ENCODE results near the gene FNTB.

Gene FNTB

DNA sequence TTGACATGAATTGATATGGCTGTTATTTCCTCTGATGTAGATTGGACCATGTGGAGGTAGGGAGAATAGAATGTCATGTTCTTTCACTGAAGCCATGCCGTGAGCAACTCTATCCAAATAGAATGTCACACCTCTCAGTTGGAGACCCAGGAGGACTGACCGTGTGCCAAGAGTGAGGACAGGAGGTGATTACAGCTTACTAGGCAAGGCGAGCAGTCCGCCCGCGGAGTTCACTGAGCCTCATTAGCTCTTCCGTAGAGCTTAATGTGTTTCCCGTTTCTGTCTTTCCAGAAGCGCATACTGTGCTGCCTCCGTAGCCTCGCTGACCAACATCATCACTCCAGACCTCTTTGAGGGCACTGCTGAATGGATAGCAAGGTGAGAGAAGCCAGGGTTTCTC is 45.6 kb downstream of the FNTB start:
- Histone ChIP-seq H3K18ac (ENCODE audit: low read length) (no peak overlapping the region), H2BK5ac (ENCODE audit: low read length) (no peak overlapping the region), H2BK120ac (ENCODE audit: low read depth, low read length) (no peak overlapping the region), H3K4me3 (ENCODE audit: low read length in 2 of 2) (no peak overlapping the region), H3K4me2 (ENCODE audit: insufficient read depth, low read length, poor library complexity, severe bottlenecking) (no peak overlapping the region), H3K23ac (ENCODE audit: low read depth, low read length, poor library complexity) (no peak overlapping the region), H4K91ac (ENCODE audit: low read depth, low read length, poor library complexity) (no peak overlapping the region), H2AK5ac (ENCODE audit: low read depth, low read length) (no peak overlapping the region), H3K4ac (ENCODE audit: low read length) (no peak overlapping the region), H3K27me3 (ENCODE audit: control insufficient read depth in 3 of 3, insufficient read depth in 3 of 3, low read depth in 1 of 3, low read length in 3 of 3) (no peaks in the 10 kb centered on the region), H3K79me1 (ENCODE audit: low read depth, low read length) (no peaks in the 10 kb centered on the region), H2AFZ (ENCODE audit: low read length) (no peak overlapping the region), H3K14ac (ENCODE audit: low read length) (no peak overlapping the region), H2BK15ac (ENCODE audit: low read length) (no peak overlapping the region), H3K4me1 (ENCODE audit: control insufficient read depth in 2 of 2, insufficient read depth in 1 of 2, low read depth in 1 of 2, low read length in 2 of 2) (no peaks in the 10 kb centered on the region), H3K27ac (replicated peaks; ENCODE audit: low read length) (no peak overlapping the region), H3K9me3 (replicated peaks in 1 of 2; ENCODE audit: control insufficient read depth in 2 of 2, insufficient read depth in 1 of 2, low read depth in 1 of 2, low read length in 2 of 2) (no peaks in the 10 kb centered on the region), H3K9ac (ENCODE audit: low read depth, low read length, poor library complexity) (no peak overlapping the region), H2BK12ac (ENCODE audit: low read length) (no peak overlapping the region), H4K8ac (ENCODE audit: low read depth, low read length) (no peak overlapping the region), H3K36me3 (replicated peaks in 1 of 2; ENCODE audit: control insufficient read depth in 2 of 2, insufficient read depth in 2 of 2, low read length in 2 of 2) (peaks cover 7 to 65% of the 10 kb centered on the region in 2 donors)
- no CpG with 5 or more reads among the region's 11 CpGs for WGBS, 2 donors (ENCODE audit: extremely low coverage in 2 of 2, insufficient read length in 2 of 2, insufficient replicate concordance in 1 of 2)
- DNase-seq (ENCODE audit: low spot score), result no peak

DNA sequence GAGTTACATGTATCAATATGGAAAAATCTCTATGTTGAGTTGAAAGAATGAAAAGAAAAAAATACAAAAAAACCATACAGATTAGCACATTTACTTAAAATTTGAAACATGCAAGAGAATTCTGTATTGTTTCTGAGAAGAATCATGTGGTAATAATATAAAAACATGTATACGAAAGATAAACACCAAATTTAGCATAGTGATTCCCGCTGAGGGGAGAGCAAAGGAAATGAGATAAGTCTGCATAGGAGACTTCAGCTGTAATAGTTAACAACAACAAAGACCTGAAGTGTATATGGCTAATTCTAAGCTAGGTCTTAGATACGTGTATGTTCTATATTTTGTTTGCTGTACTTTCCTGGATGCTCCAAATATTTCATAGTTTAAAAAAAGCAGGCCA is 46.5 kb downstream of the FNTB start:
- no peak for DNase-seq (ENCODE audit: low spot score)
- no peak overlapping the region for H3K14ac ChIP-seq (ENCODE audit: low read length)
- no peak overlapping the region for H2BK120ac ChIP-seq (ENCODE audit: low read depth, low read length)
- H3K4me3 ChIP-seq (ENCODE audit: low read length in 2 of 2), result no peak overlapping the region
- H2BK5ac ChIP-seq (ENCODE audit: low read length), result no peak overlapping the region
- H3K79me1 ChIP-seq (ENCODE audit: low read depth, low read length), result no peaks in the 10 kb centered on the region
- H3K23ac ChIP-seq (ENCODE audit: low read depth, low read length, poor library complexity), result no peak overlapping the region
- H3K9me3 ChIP-seq (replicated peaks in 1 of 2; ENCODE audit: control insufficient read depth in 2 of 2, insufficient read depth in 1 of 2, low read depth in 1 of 2, low read length in 2 of 2), result no peaks in the 10 kb centered on the region
- H3K27ac ChIP-seq (replicated peaks; ENCODE audit: low read length), result no peak overlapping the region
- H3K27me3 ChIP-seq (ENCODE audit: control insufficient read depth in 3 of 3, insufficient read depth in 3 of 3, low read depth in 1 of 3, low read length in 3 of 3), result no peaks in the 10 kb centered on the region
- H3K18ac ChIP-seq (ENCODE audit: low read length), result no peak overlapping the region
- H4K91ac ChIP-seq (ENCODE audit: low read depth, low read length, poor library complexity), result no peak overlapping the region
- H3K4ac ChIP-seq (ENCODE audit: low read length), result no peak overlapping the region
- no peaks in the 10 kb centered on the region for H3K4me1 ChIP-seq (ENCODE audit: control insufficient read depth in 2 of 2, insufficient read depth in 1 of 2, low read depth in 1 of 2, low read length in 2 of 2)
- no peak overlapping the region for H4K8ac ChIP-seq (ENCODE audit: low read depth, low read length)
- H2AFZ ChIP-seq (ENCODE audit: low read length), result no peak overlapping the region
- WGBS, 2 donors (ENCODE audit: extremely low coverage in 2 of 2, insufficient read length in 2 of 2, insufficient replicate concordance in 1 of 2), result no CpG with 5 or more reads among the region's 3 CpGs
- peaks cover 5 to 56% of the 10 kb centered on the region in 2 donors for H3K36me3 ChIP-seq (replicated peaks in 1 of 2; ENCODE audit: control insufficient read depth in 2 of 2, insufficient read depth in 2 of 2, low read length in 2 of 2)
- no peak overlapping the region for H2BK15ac ChIP-seq (ENCODE audit: low read length)
- H3K9ac ChIP-seq (ENCODE audit: low read depth, low read length, poor library complexity), result no peak overlapping the region
- no peak overlapping the region for H3K4me2 ChIP-seq (ENCODE audit: insufficient read depth, low read length, poor library complexity, severe bottlenecking)
- no peak overlapping the region for H2AK5ac ChIP-seq (ENCODE audit: low read depth, low read length)
- H2BK12ac ChIP-seq (ENCODE audit: low read length), result no peak overlapping the region

DNA sequence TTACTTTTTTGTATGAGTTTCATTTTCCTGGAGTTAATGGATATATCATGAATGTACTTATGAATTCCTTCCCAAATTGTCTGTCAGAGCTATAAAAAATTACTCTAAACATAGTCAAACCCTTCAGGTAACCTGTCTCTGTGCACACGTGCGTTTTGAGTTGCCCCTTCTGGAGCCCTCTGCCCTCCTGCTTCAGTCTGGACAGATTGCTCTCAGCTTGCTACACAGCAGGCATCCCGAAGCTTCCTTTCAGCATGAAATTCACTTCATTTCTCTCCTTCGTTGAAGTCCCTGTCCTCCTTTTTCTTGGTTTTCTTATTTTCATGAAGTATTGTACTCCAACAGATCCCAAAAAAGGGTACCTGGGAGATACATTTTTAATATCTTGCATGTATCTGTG is 47.3 kb downstream of the FNTB start:
- Histone ChIP-seq H3K4ac (ENCODE audit: low read length) (no peak overlapping the region), H3K9ac (ENCODE audit: low read depth, low read length, poor library complexity) (no peak overlapping the region), H4K91ac (ENCODE audit: low read depth, low read length, poor library complexity) (no peak overlapping the region), H2BK5ac (ENCODE audit: low read length) (no peak overlapping the region), H2BK15ac (ENCODE audit: low read length) (no peak overlapping the region), H3K79me1 (ENCODE audit: low read depth, low read length) (no peaks in the 10 kb centered on the region), H3K27me3 (ENCODE audit: control insufficient read depth in 3 of 3, insufficient read depth in 3 of 3, low read depth in 1 of 3, low read length in 3 of 3) (no peaks in the 10 kb centered on the region), H3K27ac (replicated peaks; ENCODE audit: low read length) (no peak overlapping the region), H3K4me2 (ENCODE audit: insufficient read depth, low read length, poor library complexity, severe bottlenecking) (no peak overlapping the region), H3K9me3 (replicated peaks in 1 of 2; ENCODE audit: control insufficient read depth in 2 of 2, insufficient read depth in 1 of 2, low read depth in 1 of 2, low read length in 2 of 2) (no peaks in the 10 kb centered on the region), H3K36me3 (replicated peaks in 1 of 2; ENCODE audit: control insufficient read depth in 2 of 2, insufficient read depth in 2 of 2, low read length in 2 of 2) (peaks cover 5 to 51% of the 10 kb centered on the region in 2 donors), H2BK12ac (ENCODE audit: low read length) (no peak overlapping the region), H3K14ac (ENCODE audit: low read length) (no peak overlapping the region), H3K23ac (ENCODE audit: low read depth, low read length, poor library complexity) (no peak overlapping the region), H3K18ac (ENCODE audit: low read length) (no peak overlapping the region), H3K4me1 (ENCODE audit: control insufficient read depth in 2 of 2, insufficient read depth in 1 of 2, low read depth in 1 of 2, low read length in 2 of 2) (no peaks in the 10 kb centered on the region), H2AFZ (ENCODE audit: low read length) (no peak overlapping the region), H2BK120ac (ENCODE audit: low read depth, low read length) (no peak overlapping the region), H4K8ac (ENCODE audit: low read depth, low read length) (no peak overlapping the region), H3K4me3 (ENCODE audit: low read length in 2 of 2) (no peak overlapping the region), H2AK5ac (ENCODE audit: low read depth, low read length) (no peak overlapping the region)
- WGBS, 2 donors (ENCODE audit: extremely low coverage in 2 of 2, insufficient read length in 2 of 2, insufficient replicate concordance in 1 of 2), result no CpG with 5 or more reads among the region's 4 CpGs
- DNase-seq (ENCODE audit: low spot score), result no peak

DNA sequence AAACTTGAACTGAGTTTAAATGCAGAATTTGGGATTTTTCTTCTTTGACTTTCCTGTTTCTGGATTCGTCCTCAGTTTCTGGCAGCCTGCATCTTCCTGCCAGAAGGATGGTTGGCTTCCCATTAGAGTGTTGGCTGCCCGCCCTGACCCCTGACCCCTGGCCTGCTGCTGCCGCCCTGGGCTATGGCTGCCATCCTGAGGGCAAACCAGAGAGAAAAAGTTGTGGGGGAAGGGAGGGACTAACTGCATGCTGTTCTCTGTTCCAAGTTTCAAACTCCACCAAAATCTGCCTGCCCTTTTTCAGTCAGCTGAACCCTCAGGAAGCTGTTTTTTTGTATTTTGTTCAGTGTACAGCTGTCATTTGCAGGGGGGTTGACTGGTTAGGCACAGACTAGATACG is 48.4 kb downstream of the FNTB start:
- no CpG with 5 or more reads among the region's 4 CpGs for WGBS, 2 donors (ENCODE audit: extremely low coverage in 2 of 2, insufficient read length in 2 of 2, insufficient replicate concordance in 1 of 2)
- H3K27me3 ChIP-seq (ENCODE audit: control insufficient read depth in 3 of 3, insufficient read depth in 3 of 3, low read depth in 1 of 3, low read length in 3 of 3), result no peaks in the 10 kb centered on the region
- H3K9me3 ChIP-seq (replicated peaks in 1 of 2; ENCODE audit: control insufficient read depth in 2 of 2, insufficient read depth in 1 of 2, low read depth in 1 of 2, low read length in 2 of 2), result no peaks in the 10 kb centered on the region
- H2BK5ac ChIP-seq (ENCODE audit: low read length), result no peak overlapping the region
- H2AK5ac ChIP-seq (ENCODE audit: low read depth, low read length), result no peak overlapping the region
- no peak overlapping the region for H3K18ac ChIP-seq (ENCODE audit: low read length)
- no peak overlapping the region for H4K8ac ChIP-seq (ENCODE audit: low read depth, low read length)
- H3K4me2 ChIP-seq (ENCODE audit: insufficient read depth, low read length, poor library complexity, severe bottlenecking), result no peak overlapping the region
- DNase-seq (ENCODE audit: low spot score), result no peak
- no peaks in the 10 kb centered on the region for H3K4me1 ChIP-seq (ENCODE audit: control insufficient read depth in 2 of 2, insufficient read depth in 1 of 2, low read depth in 1 of 2, low read length in 2 of 2)
- no peak overlapping the region for H3K27ac ChIP-seq (replicated peaks; ENCODE audit: low read length)
- H2BK15ac ChIP-seq (ENCODE audit: low read length), result no peak overlapping the region
- H3K23ac ChIP-seq (ENCODE audit: low read depth, low read length, poor library complexity), result no peak overlapping the region
- H3K36me3 ChIP-seq (replicated peaks in 1 of 2; ENCODE audit: control insufficient read depth in 2 of 2, insufficient read depth in 2 of 2, low read length in 2 of 2), result peaks cover 5 to 44% of the 10 kb centered on the region in 2 donors
- no peak overlapping the region for H2AFZ ChIP-seq (ENCODE audit: low read length)
- H2BK12ac ChIP-seq (ENCODE audit: low read length), result no peak overlapping the region
- no peak overlapping the region for H3K14ac ChIP-seq (ENCODE audit: low read length)
- no peak overlapping the region for H3K4ac ChIP-seq (ENCODE audit: low read length)
- no peak overlapping the region for H4K91ac ChIP-seq (ENCODE audit: low read depth, low read length, poor library complexity)
- H2BK120ac ChIP-seq (ENCODE audit: low read depth, low read length), result no peak overlapping the region
- H3K9ac ChIP-seq (ENCODE audit: low read depth, low read length, poor library complexity), result no peak overlapping the region
- H3K4me3 ChIP-seq (ENCODE audit: low read length in 2 of 2), result no peak overlapping the region
- H3K79me1 ChIP-seq (ENCODE audit: low read depth, low read length), result no peaks in the 10 kb centered on the region
